ENCODE results near the gene GALNT10.

GALNT10 gene

GRCh38 chr5:154320224-154321089, 129.9 kb downstream of the GALNT10 start:
- DNase-seq (ENCODE audit: low read depth in 2 of 2), result no peak

DNA sequence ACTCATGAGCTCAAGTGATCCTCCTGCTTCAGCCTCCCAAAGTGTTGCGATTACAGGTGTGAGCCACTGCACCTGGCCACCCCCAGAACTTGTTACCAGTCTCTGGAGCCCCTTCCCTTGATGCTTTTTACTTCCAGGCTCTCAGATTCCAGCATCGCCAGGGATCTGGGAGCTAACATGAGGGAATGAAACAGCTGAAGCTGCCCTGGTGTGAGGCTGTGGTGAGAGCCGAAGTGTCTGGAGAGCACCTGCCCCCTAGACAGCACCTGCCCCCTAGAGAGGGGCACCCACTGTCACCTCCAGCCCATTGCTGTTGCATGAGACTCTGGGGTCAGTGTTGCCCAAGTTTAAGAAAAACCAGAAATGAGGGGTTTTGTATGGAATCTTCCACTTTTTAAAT, 131.0 kb downstream of the GALNT10 start:
- DNase-seq (ENCODE audit: low read depth in 2 of 2), result no peak

GRCh38 chr5:154324033-154324432, 133.5 kb downstream of the GALNT10 start:
- no peak for DNase-seq (ENCODE audit: low read depth in 2 of 2)

DNA sequence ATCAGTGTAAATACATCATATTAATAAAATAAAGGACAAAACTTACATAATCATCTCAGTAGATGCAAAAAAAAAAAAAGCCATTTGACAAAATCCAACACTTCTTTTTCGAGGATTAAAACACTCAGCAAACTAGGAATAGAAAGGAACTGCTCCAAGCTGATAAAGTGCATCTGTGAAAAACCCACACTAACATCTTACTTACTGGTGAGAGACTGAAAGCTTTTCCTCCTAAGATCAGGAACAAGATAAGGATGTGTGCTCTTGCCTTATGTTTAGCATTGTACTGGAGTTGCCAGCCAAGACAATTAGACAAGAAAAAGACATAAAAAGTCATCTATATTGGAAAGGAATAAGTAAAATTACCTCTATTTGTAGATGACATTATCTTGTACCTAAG, 135.0 kb downstream of the GALNT10 start:
- no peak for DNase-seq (ENCODE audit: low read depth in 2 of 2)

DNA sequence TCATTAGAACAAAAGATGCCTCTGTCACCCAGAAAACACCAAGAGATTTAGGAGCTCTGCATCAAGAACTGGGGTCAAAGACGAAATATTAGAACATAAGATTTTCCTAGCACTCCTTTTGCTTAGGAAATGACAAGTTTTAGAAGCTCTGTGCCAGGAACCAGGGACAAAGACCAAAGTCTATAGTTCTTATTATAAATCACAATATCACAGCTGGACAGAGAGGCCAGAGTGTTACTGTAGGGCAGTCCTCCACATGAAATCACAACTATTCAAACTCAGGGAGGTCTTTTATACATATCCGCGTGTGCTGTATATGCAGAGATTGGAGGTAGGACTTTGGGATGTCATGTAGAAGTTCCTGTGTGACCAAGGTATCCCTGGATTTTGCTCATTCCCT, 138.5 kb downstream of the GALNT10 start:
- no peak for DNase-seq (ENCODE audit: low read depth in 2 of 2)

DNA sequence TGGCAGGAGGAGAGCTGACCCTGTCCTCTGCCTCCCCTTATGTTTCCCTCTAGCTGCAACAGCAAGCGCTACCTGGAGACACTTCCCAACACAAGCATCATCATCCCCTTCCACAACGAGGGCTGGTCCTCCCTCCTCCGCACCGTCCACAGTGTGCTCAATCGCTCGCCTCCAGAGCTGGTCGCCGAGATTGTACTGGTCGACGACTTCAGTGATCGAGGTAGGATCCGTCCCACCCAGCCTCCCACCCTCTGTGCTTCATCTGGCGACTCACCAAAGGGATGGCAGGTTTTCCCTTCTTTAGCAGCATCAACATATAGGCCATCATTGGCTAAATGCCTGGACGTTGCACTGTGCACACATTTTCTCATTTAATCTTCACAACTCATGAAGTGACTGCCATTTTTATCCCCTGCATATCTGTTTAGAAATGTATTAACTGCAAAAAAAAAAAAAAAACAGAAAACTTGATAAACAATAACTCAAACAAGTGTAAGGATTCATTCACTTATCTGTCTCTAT, 139.0 kb downstream of the GALNT10 start:
- DNase-seq (ENCODE audit: low read depth in 2 of 2), result no peak

DNA sequence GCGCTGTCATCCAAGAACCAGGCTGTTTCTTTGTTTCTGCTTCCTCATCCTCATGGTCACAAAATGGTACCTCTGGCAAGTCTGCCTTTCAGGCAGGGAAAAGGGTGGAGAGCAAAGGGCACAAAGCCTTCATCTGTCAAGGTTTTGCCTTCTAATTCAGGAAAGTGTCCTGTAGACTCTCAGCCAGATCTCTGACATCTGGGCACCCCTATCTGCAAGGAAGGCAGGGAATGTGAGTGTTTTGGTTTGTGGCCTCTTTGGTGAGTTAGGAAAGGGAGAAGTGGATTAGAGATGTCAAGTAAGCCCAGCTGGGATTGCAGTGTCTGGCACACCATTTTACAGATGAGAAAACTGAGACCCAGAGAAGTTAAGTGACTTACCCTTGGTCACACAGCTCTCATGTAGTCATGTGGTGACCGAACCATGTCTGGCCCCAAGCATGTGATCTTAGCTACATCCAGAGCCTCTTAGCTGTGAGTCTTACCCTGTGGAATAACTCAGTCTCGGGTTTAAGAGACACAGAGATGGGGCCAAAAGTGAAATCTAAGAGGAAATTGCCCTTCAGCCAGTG, 139.6 kb downstream of the GALNT10 start:
- DNase-seq (ENCODE audit: low read depth in 2 of 2), result no peak

DNA sequence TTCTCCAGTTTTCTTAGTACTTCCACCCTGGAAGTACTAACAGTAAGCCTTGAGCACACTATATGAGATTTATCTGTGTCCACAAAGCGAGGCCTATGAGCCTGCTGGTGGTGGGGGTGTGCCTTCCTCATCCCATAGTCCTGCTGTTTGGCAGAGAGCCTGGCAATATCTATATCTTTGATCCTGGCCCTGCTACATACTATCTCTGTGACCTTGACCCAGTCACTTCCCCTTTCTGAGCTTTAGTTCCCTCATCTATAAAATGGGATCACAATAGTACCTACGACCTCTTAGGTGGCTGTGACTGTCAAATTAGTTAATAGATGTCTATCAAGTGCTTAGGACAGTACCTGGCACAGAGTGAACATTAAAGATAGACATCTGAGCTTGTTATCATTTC, 140.7 kb downstream of the GALNT10 start:
- no peak for DNase-seq (ENCODE audit: low read depth in 2 of 2)

DNA sequence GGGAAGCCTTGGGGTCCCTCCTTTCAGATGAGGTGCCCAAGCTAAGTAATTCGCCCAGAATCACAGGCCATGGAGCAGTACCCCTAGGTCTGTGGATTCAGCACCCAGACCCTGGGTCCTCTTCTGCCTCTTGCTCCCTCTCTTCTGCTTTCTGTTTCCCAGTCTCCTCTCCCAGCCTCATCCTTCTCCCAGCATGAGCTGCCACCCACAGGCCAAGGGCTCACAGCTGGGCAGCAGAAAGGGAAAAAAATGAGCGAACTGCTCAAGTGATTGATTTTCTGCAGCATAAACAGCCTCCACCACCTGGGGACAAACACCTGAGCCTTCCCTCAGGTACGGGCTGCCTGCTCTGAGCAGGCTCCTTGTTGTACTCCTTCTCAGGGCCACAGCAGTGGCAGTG, 141.4 kb downstream of the GALNT10 start:
- no peak for DNase-seq (ENCODE audit: low read depth in 2 of 2)

DNA sequence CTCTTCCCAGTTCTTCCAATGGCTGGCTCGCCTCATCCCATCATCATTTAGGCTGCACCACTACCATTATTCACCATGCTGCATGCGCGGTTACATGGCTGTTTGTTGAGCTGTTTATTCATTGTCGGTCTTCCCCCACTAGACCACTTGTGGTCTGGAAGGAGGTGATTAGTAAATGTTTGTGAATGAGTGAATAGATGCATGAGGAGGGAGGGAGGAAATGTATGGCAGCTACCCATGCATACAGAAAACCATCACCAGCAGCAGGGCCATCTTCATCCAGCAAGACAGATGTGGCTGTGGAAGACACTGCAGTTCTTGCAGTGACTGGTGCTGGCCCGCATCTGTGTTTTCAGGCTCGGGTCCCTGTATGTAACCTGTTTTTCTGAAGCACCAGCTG, 141.9 kb downstream of the GALNT10 start:
- no peak for DNase-seq (ENCODE audit: low read depth in 2 of 2)

GRCh38 chr5:154333016-154333415, 142.5 kb downstream of the GALNT10 start:
- DNase-seq (ENCODE audit: low read depth in 2 of 2), result no peak

- no peak for DNase-seq (ENCODE audit: low read depth in 2 of 2)
Measured at GRCh38 chr5:154334406-154335064, 144.0 kb downstream of the GALNT10 start.

GRCh38 chr5:154335065-154335448, 144.5 kb downstream of the GALNT10 start:
- DNase-seq (ENCODE audit: low read depth in 2 of 2), result no peak

DNA sequence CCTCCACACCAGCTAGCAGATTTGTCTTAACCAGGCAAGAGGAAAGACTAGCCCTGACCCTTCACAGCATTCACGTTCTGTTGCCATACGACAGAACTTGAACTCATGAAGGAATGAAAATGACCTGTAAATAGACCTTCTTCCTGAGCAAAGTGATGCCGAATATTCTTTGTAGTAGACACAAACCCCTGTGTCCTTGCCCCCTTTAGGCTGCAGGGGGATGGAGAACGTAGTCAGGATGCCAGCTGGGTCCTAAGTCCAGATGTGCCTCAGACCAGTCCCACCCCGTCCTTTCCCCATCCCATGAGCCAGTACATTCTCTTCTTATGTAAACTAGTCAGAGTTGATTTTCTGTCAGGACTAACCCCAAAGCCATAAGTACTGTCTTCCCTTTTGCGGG, 151.1 kb downstream of the GALNT10 start:
- no peak for DNase-seq (ENCODE audit: low read depth in 2 of 2)

DNA sequence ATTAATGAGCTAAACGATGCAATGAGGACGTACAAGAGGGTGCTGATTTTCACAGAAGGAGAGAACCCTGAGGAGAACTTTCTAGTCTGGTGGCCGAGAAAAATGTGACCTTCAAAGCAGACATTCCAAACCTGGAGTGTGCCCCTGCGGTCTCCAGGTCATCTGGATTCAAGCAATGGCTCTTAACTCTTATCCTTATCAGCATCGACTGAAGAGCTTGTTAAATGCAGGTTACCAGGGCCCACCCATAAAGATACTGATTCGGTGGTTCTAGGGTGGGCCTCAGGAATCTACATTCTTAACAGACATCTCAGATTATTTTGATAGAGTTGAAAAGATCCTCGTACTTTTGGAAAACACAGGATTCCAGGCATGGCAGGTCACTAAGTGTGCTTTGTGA, 151.7 kb downstream of the GALNT10 start:
- no peak for DNase-seq (ENCODE audit: low read depth in 2 of 2)

DNA sequence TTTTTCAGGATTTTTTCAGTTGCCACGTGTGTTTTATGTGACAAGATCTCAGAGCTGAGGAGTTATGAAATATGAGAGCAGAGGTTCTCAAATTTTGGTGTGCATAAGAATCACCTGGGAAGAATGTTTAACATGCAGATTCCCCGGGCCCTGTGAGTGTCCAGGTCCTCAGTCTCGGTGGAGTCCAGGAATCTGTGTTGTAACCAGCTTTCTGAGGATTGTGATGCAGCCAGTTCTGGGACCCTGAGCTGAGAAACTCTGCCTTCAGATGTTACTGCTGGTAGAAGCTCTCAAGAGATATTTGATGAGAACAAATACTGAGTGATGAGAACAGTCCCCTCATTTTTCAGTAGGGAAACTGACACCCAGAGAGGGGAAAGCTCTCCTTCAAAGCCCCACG, 152.4 kb downstream of the GALNT10 start:
- DNase-seq (ENCODE audit: low read depth in 2 of 2), result no peak

GRCh38 chr5:154344461-154344860, 153.9 kb downstream of the GALNT10 start:
- no peak for DNase-seq (ENCODE audit: low read depth in 2 of 2)

- DNase-seq (ENCODE audit: low read depth in 2 of 2), result no peak
Measured at GRCh38 chr5:154345255-154345952, 154.9 kb downstream of the GALNT10 start.

DNA sequence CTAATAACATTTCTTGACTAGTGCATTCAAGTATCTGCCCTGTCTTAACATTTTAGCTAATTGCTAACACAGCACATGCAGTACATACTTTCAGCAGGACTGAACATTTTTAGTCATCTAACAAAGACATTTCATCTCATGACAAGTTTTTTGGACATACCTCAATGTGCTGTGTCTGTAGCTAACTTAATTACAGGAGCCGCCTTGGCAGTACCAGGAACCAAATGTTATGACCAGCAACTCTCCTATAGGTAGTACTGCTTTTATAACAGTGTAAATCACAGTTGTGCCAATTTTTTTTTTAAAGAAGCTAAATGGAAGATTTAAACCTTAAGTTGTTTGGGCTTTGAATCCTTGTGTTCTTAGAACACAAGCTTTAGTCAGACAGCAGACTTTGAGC, 155.9 kb downstream of the GALNT10 start:
- no peak for DNase-seq (ENCODE audit: low read depth in 2 of 2)

DNA sequence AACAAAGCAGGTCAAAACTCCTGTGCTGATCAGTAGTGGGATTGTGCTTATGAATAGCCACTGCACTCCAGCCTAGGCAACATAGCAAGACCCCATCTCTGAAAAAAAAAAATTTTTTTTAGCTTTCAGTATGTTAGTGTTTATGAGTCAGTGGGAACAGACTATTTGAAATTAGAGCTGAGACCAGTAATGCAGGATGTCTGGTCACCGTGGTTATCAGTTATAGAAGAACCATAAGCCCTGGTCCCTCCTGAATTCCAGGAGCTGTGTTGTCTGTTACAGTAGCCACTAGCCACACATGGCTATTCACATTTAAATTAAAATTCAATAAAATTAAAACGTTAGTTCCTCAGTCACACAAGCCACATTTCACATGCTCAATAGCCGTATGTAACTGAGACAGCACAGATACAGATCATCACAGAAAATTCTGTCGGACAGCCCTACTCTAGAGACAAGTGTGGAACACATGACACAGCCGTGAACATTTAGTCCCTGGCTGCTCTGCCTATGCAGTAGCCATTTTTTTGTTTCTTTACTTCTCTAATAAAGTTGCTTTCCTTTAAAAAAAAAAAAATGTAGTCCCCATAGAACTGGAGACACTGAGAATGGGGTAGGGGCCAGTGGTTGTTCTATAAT, 159.2 kb downstream of the GALNT10 start:
- no peak for DNase-seq (ENCODE audit: low read depth in 2 of 2)

GRCh38 chr5:154351141-154351540, 160.6 kb downstream of the GALNT10 start:
- no peak for DNase-seq (ENCODE audit: low read depth in 2 of 2)

GRCh38 chr5:154351566-154351965, 161.0 kb downstream of the GALNT10 start:
- DNase-seq (ENCODE audit: low read depth in 2 of 2), result no peak

Data from stimulated activated CD8-positive, alpha-beta memory T cell treated with anti-CD3 and anti-CD28 coated beads, Interleukin-2, amount 100 ng/mL, for 1 hour (primary cell).